ENCODE data around the gene CLPSL1. TPM values are rescaled to one million over a fixed set of nuclear protein-coding genes. Genes with fewer than 3 reads are reported as not detected.

The CLPSL1 gene
- not detected in 2 replicates for total RNA-seq

GRCh38 chr6:35780719-35781118 lies at the start of gene CLPSL1:
Gene CLPSL1, plus strand, starts transcription at chr6:35781019. Its CDS starts 92 bp downstream, at chr6:35781111.

GRCh38 chr6:35736982-35737412 lies 43.8 kb upstream of the CLPSL1 start, which contains the start of gene ARMC12:
Gene ARMC12, plus strand, starts transcription at chr6:35737032. Its CDS starts 77 bp downstream, at chr6:35737109.

GRCh38 chr6:35776364-35777215 lies 4.2 kb upstream of the CLPSL1 start, which contains the start of gene CLPSL2:
Gene CLPSL2, plus strand, starts transcription at chr6:35776598. Its CDS starts 21 bp downstream, at chr6:35776619.

DNA sequence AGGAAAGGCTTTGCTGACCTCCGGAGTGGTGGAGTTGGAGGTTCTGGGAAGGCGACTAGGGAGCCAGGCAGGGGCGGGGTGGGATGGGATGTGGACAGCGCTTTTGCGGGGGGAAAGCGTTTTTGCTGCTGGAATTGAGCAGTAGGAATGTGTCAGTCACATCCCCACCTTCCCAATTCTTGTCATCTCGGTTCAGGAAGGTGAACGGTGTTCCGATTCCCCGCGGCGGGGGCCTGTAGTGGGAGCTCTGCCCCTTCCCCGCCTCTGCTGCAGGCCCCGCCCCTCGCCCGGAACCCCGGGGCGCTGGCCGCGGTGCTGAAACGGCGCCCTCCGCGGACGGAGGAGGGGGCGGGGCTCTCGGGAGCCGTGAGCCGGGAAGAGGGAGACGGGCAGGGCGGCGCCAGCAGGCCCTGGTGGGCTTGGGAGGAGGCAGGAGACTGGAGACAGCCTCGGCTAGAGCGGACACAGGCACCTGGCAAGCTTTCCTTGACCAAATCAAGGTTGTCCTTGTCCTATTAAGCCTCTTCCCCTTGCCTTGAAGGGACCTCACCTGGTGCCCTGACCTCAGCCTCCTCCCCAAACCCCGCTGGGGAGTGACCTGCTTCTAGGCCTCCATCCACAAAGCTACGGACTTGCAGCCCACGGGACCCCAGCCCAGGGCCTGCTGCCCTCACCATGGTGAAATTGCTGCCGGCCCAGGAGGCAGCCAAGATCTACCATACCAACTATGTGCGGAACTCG lies 24.3 kb downstream of the CLPSL1 start, which contains the start of gene LHFPL5:
Gene LHFPL5, plus strand, starts transcription at position 357 of the 741 bp plus-strand sequence. Its CDS starts 319 bp downstream, at position 676.

Other genes starting within 250 kb of the CLPSL1 start
- 23.7 and 48.2 TPM in 2 replicates for gene FKBP5, start 92.1 kb upstream of the CLPSL1 start, total RNA-seq
- gene ARMC12, start 44.0 kb upstream of the CLPSL1 start, total RNA-seq: 0.09 and 0.19 TPM in 2 replicates
- gene CLPSL2, start 4.4 kb upstream of the CLPSL1 start, total RNA-seq: not detected in 2 replicates
- not detected in 2 replicates for gene CLPS, start 16.3 kb downstream of the CLPSL1 start, total RNA-seq
- gene LHFPL5, start 24.3 kb downstream of the CLPSL1 start, total RNA-seq: not detected in 2 replicates
- gene SRPK1, start 140.1 kb downstream of the CLPSL1 start, total RNA-seq: 64.8 and 68.9 TPM in 2 replicates
- gene SLC26A8, start 243.6 kb downstream of the CLPSL1 start, total RNA-seq: not detected in 2 replicates
- 38.7 and 44.2 TPM in 2 replicates for gene MAPK14, start 246.8 kb downstream of the CLPSL1 start, total RNA-seq